NCI-H128 (cell line): ENCODE results near the gene CD320.
A peak's percentile ranks its signal among the peaks of the same experiment; 100 is the strongest.

Experiments used
- DNase-seq: peaks from one replicate; lab custom pipeline; 2025; ENCODE audit not compliant: unreplicated experiment; lab: John Stamatoyannopoulos, UW

The CD320 gene

GRCh38 chr19:8255426-8256125, 52.6 kb downstream of the CD320 start:
- no peak for DNase-seq

- no peak for DNase-seq
Measured at GRCh38 chr19:8254286-8255001, 53.7 kb downstream of the CD320 start.

- no peak for DNase-seq
Measured at GRCh38 chr19:8253678-8254077, 54.5 kb downstream of the CD320 start.

DNA sequence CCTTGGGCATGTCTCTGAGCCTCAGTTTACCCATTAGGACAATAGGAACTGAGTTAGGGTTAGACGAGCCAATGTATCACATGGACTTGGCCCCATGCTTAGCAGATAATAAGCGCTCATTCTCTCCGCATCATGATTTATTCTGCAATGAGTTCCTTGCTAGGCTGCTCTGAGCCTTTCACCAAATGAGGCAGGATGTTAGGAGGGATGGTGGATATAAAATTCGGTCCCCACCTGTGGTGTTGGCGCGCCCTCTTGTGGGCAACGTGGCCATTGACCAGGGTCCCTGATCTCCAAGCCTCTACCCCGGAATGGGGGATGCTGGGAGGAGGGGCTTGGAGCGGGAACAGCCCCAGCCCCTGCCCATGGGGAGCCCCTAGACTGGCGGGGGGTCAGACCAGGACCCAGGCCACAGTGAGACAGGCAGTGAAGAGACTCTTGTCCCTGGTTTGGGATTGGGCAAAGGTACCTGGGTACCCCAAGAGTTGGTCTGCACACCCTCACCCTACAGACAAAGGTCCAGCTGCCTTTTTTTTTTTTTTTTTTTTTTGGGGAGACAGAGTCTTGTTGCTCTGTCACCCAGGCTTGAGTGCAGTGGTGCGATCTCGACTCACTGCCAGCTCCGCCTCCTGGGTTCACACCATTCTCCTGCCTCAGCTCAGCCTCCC, 55.1 kb downstream of the CD320 start:
- DNase-seq, result peak; percentile 49
